Stomach smooth muscle (tissue), 2 donors: ENCODE data around the gene MBNL2.

ENCODE experiments used
- H3K27ac ChIP-seq: one replicate; pipeline ENCODE4 v1.7.0; 2013; ENCODE audit warnings: mild to moderate bottlenecking, low read length, inconsistent platforms
- H3K27me3 ChIP-seq, 2 donors: one replicate each; pipeline ENCODE4 v1.7.0; 2013; ENCODE audit warnings: low read length in 2 of 2; ENCODE audit not compliant: insufficient read depth in 2 of 2, control insufficient read depth in 1 of 2
- H3K36me3 ChIP-seq, 2 donors: one replicate each; pipeline ENCODE4 v1.7.0; 2013; ENCODE audit warnings: low read length in 2 of 2; ENCODE audit not compliant: control insufficient read depth in 2 of 2, insufficient read depth in 2 of 2
- H3K4me1 ChIP-seq: one replicate; pipeline ENCODE4 v1.7.0; 2013; ENCODE audit warnings: low read length; ENCODE audit not compliant: control insufficient read depth, insufficient read depth
- H3K4me3 ChIP-seq, 2 donors: one replicate each; pipeline ENCODE4 v1.7.0; 2013; ENCODE audit warnings: low read length in 2 of 2
- H3K9ac ChIP-seq, 2 donors: one replicate each; pipeline ENCODE4 v1.7.0; 2013; ENCODE audit warnings: low read length in 2 of 2, mild to moderate bottlenecking in 1 of 2
- H3K9me3 ChIP-seq, 2 donors: one replicate each; pipeline ENCODE4 v1.7.0; 2013; ENCODE audit warnings: low read length in 2 of 2; ENCODE audit not compliant: control insufficient read depth in 2 of 2
- donor health status: healthy.
- donor health status: Pancreatic carcinoma.

Gene MBNL2

DNA sequence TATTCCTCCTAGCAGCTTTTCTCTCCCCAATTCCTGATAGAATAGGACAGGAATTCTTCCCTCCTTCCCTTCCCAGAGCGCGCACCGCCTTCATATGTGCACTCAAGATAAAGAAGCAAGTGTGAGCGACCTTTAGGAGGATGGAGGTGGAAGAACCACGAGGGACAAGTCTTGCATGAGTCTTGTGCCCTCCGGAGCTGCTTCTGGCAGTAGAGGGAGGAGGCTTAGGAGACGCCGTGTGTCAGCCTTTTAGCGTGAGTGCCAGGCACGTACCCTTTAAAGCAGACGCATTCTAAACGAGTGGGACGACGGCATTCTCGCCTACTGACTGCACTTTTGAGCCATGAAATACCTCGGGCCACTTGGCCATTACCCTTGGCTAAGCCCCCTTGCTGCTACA is 116.4 kb downstream of the MBNL2 start:
- Histone ChIP-seq H3K4me3 (peak overlapping the region; percentile 1 to 24), H3K4me1 (peaks cover 35% of the 10 kb centered on the region), H3K27ac (peak overlapping the region; percentile 96), H3K27me3 (no peaks in the 10 kb centered on the region), H3K9ac (peak overlapping the region in 1 of 2 donors; percentile 31), H3K36me3 (peaks cover 6 to 14% of the 10 kb centered on the region in 2 donors), H3K9me3 (no peaks in the 10 kb centered on the region)

DNA sequence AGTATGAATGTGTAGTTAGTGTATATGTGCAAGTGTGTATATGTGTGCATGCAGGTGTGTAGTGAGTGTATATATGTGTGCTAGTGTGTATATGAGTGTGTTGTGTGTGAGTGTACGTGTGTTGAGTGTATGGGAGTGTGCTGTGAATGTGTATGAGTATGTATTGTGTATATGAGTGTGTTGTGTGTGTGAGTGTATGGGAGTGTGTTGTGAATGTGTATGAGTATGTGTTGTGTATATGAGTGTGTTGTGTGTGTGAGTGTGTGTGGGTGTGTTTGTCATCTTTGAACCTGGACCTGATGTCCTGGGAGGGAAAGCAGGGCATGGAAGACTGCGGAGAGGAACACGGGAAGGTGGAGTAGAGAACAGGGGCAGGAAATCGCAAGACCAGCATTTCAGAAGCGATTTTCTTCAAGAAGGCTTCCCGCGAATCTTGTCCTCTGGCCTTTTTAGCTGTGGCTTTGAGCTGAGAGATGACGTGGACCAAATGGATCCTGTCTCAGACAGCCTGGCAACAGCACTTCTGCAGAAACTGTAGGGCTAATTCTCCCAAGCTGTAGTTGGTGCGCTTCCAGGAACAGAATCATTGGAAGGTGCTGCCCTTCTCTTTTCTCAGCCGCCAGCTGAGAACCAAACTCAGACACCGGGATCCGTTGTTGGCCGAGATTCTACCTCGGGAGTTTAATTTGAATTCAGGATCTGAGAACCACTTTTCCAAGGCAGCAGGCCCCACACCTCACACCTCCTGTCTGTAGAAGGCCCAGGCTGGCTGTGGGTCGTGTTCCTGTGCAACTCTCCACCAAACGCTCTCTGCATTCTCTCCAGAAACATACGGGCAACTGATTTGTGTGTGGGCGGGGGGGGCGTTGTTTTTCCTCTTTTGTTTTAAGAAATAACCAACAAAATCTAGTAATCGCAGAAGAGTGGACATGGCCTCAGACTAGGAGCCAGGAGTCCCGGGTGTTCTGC is 117.2 kb downstream of the MBNL2 start:
- Histone ChIP-seq H3K36me3 (peaks cover 6 to 15% of the 10 kb centered on the region in 2 donors), H3K27ac (peak overlapping the region; percentile 96), H3K9me3 (no peaks in the 10 kb centered on the region), H3K9ac (peak overlapping the region; percentile 35 to 81), H3K4me3 (peak overlapping the region; percentile 22 to 47), H3K4me1 (peaks cover 35% of the 10 kb centered on the region), H3K27me3 (no peaks in the 10 kb centered on the region)

DNA sequence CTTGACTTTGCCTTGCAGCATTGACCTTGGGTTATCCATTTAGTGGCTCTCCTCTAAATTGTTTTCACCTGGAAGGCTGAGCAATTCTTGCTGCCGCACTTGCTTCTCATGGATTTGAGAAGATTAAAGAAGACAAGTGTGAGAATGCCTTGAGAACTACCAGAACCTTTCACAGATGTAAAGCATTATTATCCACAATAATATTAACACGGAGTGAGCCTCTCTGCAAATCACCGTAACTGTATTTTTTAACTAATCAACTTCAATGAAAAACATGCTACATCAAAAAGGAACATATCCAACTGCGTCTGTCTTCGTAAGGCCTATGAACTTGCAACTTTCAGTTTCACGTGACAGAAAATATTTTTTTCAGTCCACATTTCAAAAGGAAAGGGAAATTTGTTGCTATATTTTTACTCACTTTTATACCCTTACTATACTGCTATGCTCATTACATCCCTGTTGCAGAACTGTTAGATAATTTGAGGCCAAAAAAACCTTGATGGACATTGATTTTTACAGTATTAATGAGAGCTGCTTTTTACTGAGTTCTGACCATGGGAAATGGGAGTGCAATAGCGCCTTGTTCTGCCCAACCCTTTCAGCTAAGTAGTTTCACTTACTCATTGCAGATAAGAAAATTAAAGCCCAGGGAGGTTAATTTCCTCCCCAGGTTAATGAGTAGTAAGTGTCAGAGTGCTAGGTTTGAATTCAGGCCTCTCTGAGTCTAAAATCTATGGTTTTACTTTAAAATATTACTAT is 118.0 kb downstream of the MBNL2 start:
- H3K9me3 ChIP-seq = no peaks in the 10 kb centered on the region
- H3K9ac ChIP-seq = peak overlapping the region; percentile 21 to 35
- peaks cover 38% of the 10 kb centered on the region for H3K4me1 ChIP-seq
- H3K4me3 ChIP-seq = peak overlapping the region; percentile 22 to 47
- peak overlapping the region; percentile 96 for H3K27ac ChIP-seq
- no peaks in the 10 kb centered on the region for H3K27me3 ChIP-seq
- H3K36me3 ChIP-seq = peaks cover 6 to 14% of the 10 kb centered on the region in 2 donors

DNA sequence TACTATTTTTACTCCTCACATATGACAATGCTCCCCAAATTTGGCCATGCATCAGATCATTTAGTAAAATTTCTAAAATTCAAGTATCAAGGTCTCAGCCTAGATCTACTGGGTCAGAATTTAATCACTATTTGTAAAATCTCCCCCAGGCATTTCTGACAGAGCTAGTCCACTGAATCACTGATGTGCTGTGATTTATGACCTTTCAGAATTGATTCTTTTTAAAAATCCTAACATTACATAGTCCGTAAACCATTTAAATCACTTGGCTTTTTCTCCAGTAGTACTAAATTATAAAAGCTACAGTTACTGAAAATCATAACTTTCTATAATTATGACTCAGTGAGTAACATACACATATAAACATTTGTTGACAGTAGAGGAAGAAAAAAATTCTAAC is 119.0 kb downstream of the MBNL2 start:
- H3K36me3 ChIP-seq = peaks cover 6 to 14% of the 10 kb centered on the region in 2 donors
- H3K27ac ChIP-seq = peak overlapping the region; percentile 96
- no peak overlapping the region for H3K4me3 ChIP-seq
- peaks cover 38% of the 10 kb centered on the region for H3K4me1 ChIP-seq
- H3K9ac ChIP-seq = peak overlapping the region in 1 of 2 donors; percentile 2
- no peaks in the 10 kb centered on the region for H3K27me3 ChIP-seq
- H3K9me3 ChIP-seq = no peaks in the 10 kb centered on the region

DNA sequence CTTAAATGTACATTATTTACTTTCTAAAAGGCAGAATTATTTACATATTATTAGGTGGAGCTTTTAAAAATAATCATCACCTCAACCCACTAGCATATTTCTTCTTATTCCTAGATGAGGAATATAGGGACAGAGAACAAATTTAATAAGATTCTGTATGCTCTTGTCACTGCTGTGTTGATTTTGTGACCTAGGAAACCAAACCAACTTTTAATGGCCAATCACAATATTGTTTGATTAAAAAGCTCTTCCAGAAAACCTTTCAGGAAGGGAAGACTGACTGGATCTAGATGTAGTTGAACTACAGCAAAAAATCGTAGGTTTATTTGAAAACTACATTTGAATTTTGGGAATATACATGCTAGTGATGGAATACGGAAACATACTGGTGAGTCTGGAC is 120.0 kb downstream of the MBNL2 start:
- Histone ChIP-seq H3K9me3 (no peaks in the 10 kb centered on the region), H3K27me3 (no peaks in the 10 kb centered on the region), H3K36me3 (peaks cover 7 to 13% of the 10 kb centered on the region in 2 donors), H3K9ac (no peak overlapping the region), H3K4me3 (no peak overlapping the region), H3K27ac (no peak overlapping the region), H3K4me1 (peaks cover 38% of the 10 kb centered on the region)

DNA sequence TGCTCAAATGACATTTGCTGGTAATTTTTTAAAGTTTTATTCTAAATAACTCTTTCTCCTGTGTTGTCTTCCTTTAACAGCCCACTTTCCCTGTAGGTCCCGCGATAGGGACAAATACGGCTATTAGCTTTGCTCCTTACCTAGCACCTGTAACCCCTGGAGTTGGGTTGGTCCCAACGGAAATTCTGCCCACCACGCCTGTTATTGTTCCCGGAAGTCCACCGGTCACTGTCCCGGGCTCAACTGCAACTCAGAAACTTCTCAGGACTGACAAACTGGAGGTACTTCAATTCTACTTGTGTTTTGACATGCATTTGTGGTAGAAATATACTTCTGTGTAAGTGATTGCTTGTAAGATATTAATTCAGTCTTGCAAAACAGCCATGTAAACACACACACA is 120.8 kb downstream of the MBNL2 start:
- no peaks in the 10 kb centered on the region for H3K27me3 ChIP-seq
- H3K4me1 ChIP-seq = peaks cover 36% of the 10 kb centered on the region
- no peak overlapping the region for H3K9ac ChIP-seq
- no peaks in the 10 kb centered on the region for H3K9me3 ChIP-seq
- peaks cover 14 to 18% of the 10 kb centered on the region in 2 donors for H3K36me3 ChIP-seq
- no peak overlapping the region for H3K27ac ChIP-seq
- H3K4me3 ChIP-seq = no peak overlapping the region

DNA sequence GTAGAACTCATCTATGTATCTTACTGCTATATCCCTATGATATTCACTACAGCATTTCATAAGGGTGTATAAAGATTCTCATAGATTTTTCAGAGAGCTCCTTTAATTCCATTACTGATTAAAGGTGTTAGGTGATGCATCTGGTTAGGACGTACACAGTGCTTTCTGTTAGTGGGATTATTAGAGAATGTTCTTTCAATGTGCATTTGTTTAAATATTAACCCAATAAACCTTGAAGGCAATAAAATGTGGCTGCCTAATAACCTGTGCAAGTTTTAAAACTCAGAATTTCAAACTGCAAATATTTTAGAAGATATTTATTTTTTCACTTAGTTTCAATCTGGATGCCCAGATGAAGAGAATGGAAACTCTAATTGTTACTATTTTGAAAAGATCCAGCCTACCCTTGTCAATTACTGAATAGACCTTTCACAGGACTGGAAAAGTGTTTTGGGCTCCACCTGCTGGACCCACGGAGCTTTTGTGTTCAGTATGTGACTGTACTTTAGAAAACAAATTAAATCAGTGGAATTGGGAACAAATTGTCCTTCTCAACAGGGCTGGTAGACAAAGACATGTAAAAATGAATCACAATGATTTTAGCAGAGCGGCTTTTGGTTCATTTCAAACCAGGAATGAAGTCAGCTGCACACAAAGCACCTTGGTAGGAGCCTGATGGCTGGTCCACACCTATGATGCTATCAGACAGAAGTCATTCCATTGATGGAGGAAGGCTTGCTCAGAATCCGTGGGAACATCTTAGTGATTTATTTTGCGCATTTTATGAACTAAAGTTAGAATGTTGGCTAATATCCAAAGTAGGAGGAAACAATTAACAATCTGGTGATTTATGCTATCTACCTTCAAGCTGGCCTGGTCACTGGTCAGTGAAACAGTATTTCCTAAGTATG is 122.4 kb downstream of the MBNL2 start:
- Histone ChIP-seq H3K4me1 (peaks cover 23% of the 10 kb centered on the region), H3K9me3 (no peaks in the 10 kb centered on the region), H3K9ac (no peak overlapping the region), H3K36me3 (peaks cover 26 to 29% of the 10 kb centered on the region in 2 donors), H3K27ac (no peak overlapping the region), H3K27me3 (no peaks in the 10 kb centered on the region), H3K4me3 (no peak overlapping the region)

DNA sequence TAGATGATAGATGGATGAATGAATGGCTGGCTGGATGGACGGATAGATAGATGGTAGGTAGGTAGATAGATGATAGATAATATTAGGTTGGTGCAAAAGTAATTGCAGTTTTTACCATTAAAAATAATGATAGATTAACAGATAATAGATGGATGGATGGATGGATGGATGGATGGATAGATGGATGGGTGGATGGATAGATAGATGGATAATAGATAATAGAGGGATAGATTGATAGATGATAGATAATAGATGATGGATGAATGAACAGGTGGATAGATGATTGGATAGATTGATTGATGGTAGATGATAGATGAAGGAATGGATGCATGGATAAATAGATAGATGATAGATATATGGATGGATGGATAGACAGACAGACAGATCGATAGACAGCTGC is 124.0 kb downstream of the MBNL2 start:
- Histone ChIP-seq H3K9ac (no peak overlapping the region), H3K4me1 (peaks cover 14% of the 10 kb centered on the region), H3K36me3 (peaks cover 32 to 41% of the 10 kb centered on the region in 2 donors), H3K27me3 (no peaks in the 10 kb centered on the region), H3K27ac (no peak overlapping the region), H3K4me3 (no peak overlapping the region), H3K9me3 (peaks cover 0 to under 1% of the 10 kb centered on the region in 2 donors)

DNA sequence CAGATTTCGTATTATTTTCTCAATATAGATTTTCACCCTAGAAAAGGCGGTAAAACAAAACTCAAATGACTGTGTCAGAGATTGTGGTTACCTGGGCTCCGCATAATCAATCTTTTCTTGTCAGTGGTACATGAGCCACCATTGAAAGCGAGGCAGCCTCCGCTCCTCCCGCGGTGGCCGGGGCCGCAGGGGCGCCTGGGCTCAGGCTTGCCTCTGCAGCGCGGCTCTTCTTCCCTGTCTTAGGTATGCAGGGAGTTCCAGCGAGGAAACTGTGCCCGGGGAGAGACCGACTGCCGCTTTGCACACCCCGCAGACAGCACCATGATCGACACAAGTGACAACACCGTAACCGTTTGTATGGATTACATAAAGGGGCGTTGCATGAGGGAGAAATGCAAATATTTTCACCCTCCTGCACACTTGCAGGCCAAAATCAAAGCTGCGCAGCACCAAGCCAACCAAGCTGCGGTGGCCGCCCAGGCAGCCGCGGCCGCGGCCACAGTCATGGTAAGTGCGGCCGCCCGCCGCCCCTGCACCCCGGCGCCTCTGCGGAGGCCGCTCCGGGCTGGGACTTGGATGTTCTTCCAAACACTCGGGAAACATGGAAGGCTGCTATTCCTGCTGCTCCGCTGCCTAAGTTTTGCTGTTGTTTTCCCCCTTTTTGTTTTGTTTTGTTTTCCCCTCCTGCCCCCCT is 124.6 kb downstream of the MBNL2 start:
- H3K9me3 ChIP-seq = peaks cover 0 to 3% of the 10 kb centered on the region in 2 donors
- H3K27ac ChIP-seq = no peak overlapping the region
- no peaks in the 10 kb centered on the region for H3K27me3 ChIP-seq
- no peak overlapping the region for H3K9ac ChIP-seq
- H3K4me1 ChIP-seq = peaks cover 9% of the 10 kb centered on the region
- no peak overlapping the region for H3K4me3 ChIP-seq
- H3K36me3 ChIP-seq = peaks cover 34 to 44% of the 10 kb centered on the region in 2 donors
